Heart right ventricle (tissue), 16 donors: ENCODE measurements around the gene TSC2. TPM values are rescaled to one million over a fixed set of nuclear protein-coding genes. Genes with fewer than 3 reads are reported as not detected.
A peak's percentile ranks its signal among the peaks of the same experiment; 100 is the strongest.
"Not testable (repeated sequence)": the region's sequence is repeated elsewhere in the genome, so short reads cannot be mapped to it uniquely, and the experiment has no call there.

ENCODE experiments used
- ATAC-seq, 8 donors: fragments of 200-7000 bp; cut with Tn5 transposase; one replicate each; pipeline ENCODE4 v1.9.1; 2020; ENCODE audit warnings: mild to moderate bottlenecking in 8 of 8, moderate library complexity in 8 of 8, moderate number of reproducible peaks in 1 of 8
- DNase-seq, 2 donors: peaks; one replicate each; pipeline ENCODE4 v3.0.0-alpha.2; 2020
- H3K27ac ChIP-seq, 10 donors: fragments of 200-600 bp; sonication (generic) in 2 of 10; one replicate each; pipeline versions ENCODE4 v1.5.0 to v1.8.0; 2020 to 2022; ENCODE audit warnings: mild to moderate bottlenecking in 3 of 10
- H3K27me3 ChIP-seq, 7 donors: fragments of 200-600 bp; one replicate each; pipeline ENCODE4 v1.8.0; 2021 to 2022; ENCODE audit warnings: mild to moderate bottlenecking in 2 of 7
- H3K36me3 ChIP-seq, 9 donors: fragments of 200-600 bp; sonication (generic) in 1 of 9; one replicate each; pipeline versions ENCODE4 v1.5.0 to v1.8.0; 2020 to 2022; ENCODE audit warnings: mild to moderate bottlenecking in 2 of 9
- H3K4me1 ChIP-seq, 9 donors: fragments of 200-600 bp; sonication (generic) in 1 of 9; one replicate each; pipeline versions ENCODE4 v1.5.0 to v1.8.0; 2020 to 2022; ENCODE audit warnings: mild to moderate bottlenecking in 4 of 9
- H3K4me3 ChIP-seq, 10 donors: fragments of 200-600 bp; sonication (generic) in 2 of 10; one replicate each; pipeline versions ENCODE4 v1.5.0 to v1.8.0; 2020 to 2022; ENCODE audit warnings: mild to moderate bottlenecking in 7 of 10, moderate library complexity in 2 of 10
- H3K9me3 ChIP-seq, 11 donors: fragments of 200-600 bp in 10 of 11; sonication (generic) in 2 of 11; one replicate each; pipeline versions ENCODE4 v1.5.0 to v1.8.0; 2013 to 2022; ENCODE audit warnings: mild to moderate bottlenecking in 2 of 11, control low read depth in 1 of 11, moderate library complexity in 1 of 11
- WGBS, 2 donors: extraction: QIAGEN DNeasy Blood & Tissue Kit; methylation state at CpG; one replicate each; pipeline ENCODE4 v1.1.7; 2013; ENCODE audit warnings: inconsistent platforms in 1 of 2; 5-methylcytosine and 5-hydroxymethylcytosine counted together
- intact Hi-C, 10 donors: fragments of 100-400 bp; cut with DNase I; formaldehyde crosslinking; loops; one replicate each; pipeline versions ENCODE4 v1.11.1 to v1.14.2; 2022
- polyA plus RNA-seq, 2 donors: library from polyadenylated mRNA; stranded (reverse); fragments of 200-250 nt; gene quantifications; one replicate each; pipeline ENCODE4 v1.2.3, GENCODE V29; 2013
- total RNA-seq, 10 donors: library from RNA; stranded (reverse); fragmentation: NEBNext Ultra II Directional in 3 of 10; extraction: Animal tissue kit (Norgen Biotek cat#: 25700) in 3 of 10; gene quantifications; one replicate each; pipeline versions ENCODE4 v1.2.1 to v1.2.4, GENCODE V29; 2021 to 2023
- donor health status: Arrhythmogenic right ventricular cardiomyopathy.
- donor health status: ischemic (EF 13 %, LVEDD 7.1; RV severe dilation, severe dysfunction).
- donor health status: healthy with polysubstance abuse.
- donor health status: DM: no; HTN: yes; CAD: no.
- donor health status: DM: no; HTN: no; CAD: no.
- donor health status: ischemic (EF 25% LVEDD 6.9; RV normal size, moderate dysfunction).
- donor health status: ischemic (EF 25% LVEDD 5.7; RV mildly dilated, moderate dysfunction).
- donor health status: healthy.
- donor health status: DM: yes; HTN: yes; CAD: no.
- donor health status: Ischemic cardiomyopathy.
- donor health status: ischemic (EF 35%, LVEDD 5.7; RV mildly dilated, moderate dysfunction).
- donor health status: nonischemic (EF 11% LVEDD 7.7; RV severe dilation, severe dysfunction).
- donor health status: DM: yes; HTN: yes; CAD: no.
- donor health status: PGD.
- donor health status: ischemic (EF 29% LVEDD 5.4; RV normal size, mild dysfunction).
- donor health status: nonischemic (EF 23%, LVEDD 6.1; RV moderate dilation, normal function).

TSC2 gene
- total and polyA plus RNA-seq, 12 donors: 28.8 to 87.0 (median 71.5) TPM

DNA sequence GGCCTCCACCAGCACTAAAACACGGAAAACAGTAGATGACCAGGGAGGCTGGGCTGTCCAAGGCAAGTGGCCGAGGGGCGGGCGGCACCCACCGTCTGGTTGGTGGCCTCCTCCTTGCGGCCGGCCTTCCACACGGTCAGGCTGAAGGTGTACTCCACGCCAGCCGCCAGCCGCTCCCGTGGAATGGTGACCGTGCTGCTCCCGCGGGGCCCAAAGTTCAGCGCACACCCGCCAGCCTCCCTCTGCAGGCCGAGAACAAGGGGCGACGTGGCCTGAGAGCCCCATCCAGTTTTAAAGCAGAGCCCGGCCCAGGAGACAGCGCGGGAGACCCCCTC, 60.0 kb downstream of the TSC2 start:
- H3K4me1 ChIP-seq, DNase-seq, H3K4me3 ChIP-seq, H3K27me3 ChIP-seq, H3K27ac ChIP-seq, intact Hi-C loops, H3K9me3 ChIP-seq: not testable (repeated sequence)
- peak in 2 of 8 donors; percentile 5 to 6 for ATAC-seq
- 94 to 96% methylated on average over 23 of the region's 23 CpGs for WGBS, 2 donors
- H3K36me3 ChIP-seq: peaks cover 0 to 86% (median 27%) of the 10 kb centered on the region in 9 donors

DNA sequence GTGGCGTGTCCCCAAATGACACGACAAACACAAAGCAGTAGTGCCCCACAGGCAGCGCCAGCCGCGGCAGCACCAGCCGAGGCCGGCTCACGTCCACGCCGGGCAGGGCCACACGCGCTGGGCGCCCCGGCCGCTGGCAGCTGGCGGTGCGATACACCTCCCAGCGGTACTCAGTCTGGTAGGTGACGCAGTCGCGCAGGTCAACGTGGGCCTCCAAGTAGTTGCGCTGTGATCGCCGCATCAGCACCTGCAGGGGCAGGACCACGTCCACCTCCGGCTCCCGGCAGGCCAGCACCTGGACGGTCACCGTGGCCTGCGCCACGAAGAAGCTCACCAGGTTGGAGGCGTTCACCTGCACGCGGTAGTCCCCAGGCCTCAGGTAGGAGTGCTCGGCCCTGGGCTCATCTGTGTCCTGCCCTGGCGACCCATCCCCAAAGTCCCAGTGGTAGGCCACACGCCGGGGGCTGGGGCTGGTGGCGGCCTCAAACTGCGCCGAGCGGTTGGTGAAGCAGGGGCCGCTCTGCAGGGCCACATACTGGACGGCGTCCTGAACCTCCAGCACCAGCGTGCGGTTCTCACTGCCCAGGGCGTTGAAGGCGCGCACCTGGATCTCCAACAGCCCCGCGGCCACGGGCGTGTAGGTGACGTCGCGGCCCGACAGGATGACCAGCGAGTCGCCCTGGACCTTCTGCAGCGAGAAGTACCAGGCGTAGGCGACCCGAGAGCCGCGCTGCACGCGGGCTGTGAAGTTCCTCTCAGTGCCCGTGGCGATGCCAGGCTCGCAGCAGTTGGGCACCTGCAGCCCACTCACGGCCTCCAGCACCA, 60.9 kb downstream of the TSC2 start:
- H3K4me3 ChIP-seq, intact Hi-C loops, DNase-seq, H3K27ac ChIP-seq, H3K9me3 ChIP-seq, H3K27me3 ChIP-seq, H3K4me1 ChIP-seq: not testable (repeated sequence)
- ATAC-seq: peak in 3 of 8 donors; percentile 16 to 39 (median 23)
- 97 to 98% methylated on average over 72 to 73 of the region's 73 CpGs for WGBS, 2 donors
- H3K36me3 ChIP-seq: peaks cover 0 to 83% (median 24%) of the 10 kb centered on the region in 9 donors

DNA sequence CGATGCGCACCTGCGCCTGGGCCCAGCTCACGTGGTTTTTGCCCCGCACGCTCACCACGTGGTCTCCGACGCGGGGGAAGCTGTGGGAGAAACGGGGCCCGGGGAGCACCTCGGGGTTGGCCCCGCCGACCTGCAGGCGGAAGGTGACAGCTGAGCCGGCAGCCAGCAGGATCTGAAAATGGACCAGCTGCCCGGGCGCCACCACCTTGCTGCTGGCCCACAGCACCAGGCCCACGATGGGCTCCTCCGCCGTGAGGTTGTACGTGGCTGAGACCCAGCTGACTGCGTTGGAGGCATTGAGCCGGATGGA, 61.4 kb downstream of the TSC2 start:
- peak in 2 of 8 donors; percentile 5 to 6 for ATAC-seq
- intact Hi-C loops, H3K4me1 ChIP-seq, H3K27me3 ChIP-seq, H3K4me3 ChIP-seq, H3K9me3 ChIP-seq, H3K27ac ChIP-seq, DNase-seq: not testable (repeated sequence)
- H3K36me3 ChIP-seq: peaks cover 0 to 88% (median 25%) of the 10 kb centered on the region in 9 donors
- WGBS, 2 donors: 94 to 98% methylated on average over 17 to 25 of the region's 25 CpGs

DNA sequence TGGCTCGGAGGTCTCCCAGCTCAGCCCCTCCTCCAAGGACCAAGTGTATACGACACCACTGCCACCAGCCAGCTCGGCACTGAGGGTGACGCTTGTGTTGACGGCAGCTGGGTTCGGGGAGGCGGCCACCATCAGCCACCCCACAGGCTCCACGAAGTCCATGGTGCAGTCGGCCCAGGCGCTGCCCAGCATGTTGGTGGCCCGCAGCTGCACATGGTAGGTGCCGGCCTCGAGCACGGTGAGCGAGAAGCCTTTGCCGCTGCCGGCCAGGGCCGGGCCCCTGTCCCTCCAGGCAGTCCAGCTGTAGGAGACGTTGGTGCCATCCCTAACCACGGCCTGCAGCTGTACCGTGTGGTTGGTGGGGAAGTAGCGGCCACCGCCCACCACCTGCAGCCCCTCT, 62.1 kb downstream of the TSC2 start:
- H3K27ac ChIP-seq, intact Hi-C loops: not testable (repeated sequence)
- WGBS, 2 donors: 88 to 96% methylated on average over 22 to 23 of the region's 23 CpGs

DNA sequence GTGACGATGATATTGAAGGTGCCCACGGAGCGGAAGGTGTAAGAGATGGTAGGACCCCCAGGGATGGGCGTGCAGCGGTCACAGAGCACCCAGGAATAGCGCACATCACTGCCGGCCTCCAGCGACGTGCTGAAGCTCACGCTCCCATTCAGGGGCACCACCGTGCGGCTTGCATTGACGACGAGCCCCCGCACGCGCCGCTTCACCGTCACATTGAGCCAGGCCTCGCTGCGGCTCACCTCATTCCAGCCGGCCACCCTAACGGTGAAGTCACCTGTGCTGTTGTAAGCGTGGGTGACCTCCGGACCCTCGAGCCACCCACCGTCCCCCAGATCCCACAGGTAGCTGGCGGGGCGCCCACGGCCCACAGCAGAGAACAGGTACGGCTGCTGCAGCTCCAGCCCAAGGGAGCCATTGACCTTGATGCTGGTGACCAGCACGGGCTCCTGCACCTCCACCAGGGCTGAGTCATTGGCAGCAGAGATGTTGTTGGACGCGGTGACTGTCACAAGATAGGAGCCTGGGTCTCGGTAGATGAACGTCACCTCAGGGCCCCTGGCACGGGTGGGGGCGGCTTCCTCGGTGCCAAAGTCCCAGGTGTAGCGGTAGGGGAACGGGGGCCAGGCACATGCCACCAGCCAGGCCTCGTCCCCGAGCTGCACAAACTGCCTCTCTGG, 62.7 kb downstream of the TSC2 start:
- H3K4me3 ChIP-seq, H3K27ac ChIP-seq, H3K27me3 ChIP-seq, intact Hi-C loops, H3K9me3 ChIP-seq, H3K4me1 ChIP-seq, DNase-seq: not testable (repeated sequence)
- WGBS, 2 donors: 91% methylated on average over 42 of the region's 43 CpGs
- peak; percentile 10 to 64 (median 51) for ATAC-seq
- H3K36me3 ChIP-seq: peaks cover 0 to 93% (median 28%) of the 10 kb centered on the region in 9 donors

More for the DNA sequence above, 62.1 kb downstream of the TSC2 start:
- not testable (repeated sequence) for H3K4me3 ChIP-seq, DNase-seq, H3K9me3 ChIP-seq, H3K27me3 ChIP-seq, H3K4me1 ChIP-seq
- H3K36me3 ChIP-seq: peaks cover 0 to 95% (median 28%) of the 10 kb centered on the region in 9 donors
- peak in 4 of 8 donors; percentile 12 to 38 (median 14) for ATAC-seq

DNA sequence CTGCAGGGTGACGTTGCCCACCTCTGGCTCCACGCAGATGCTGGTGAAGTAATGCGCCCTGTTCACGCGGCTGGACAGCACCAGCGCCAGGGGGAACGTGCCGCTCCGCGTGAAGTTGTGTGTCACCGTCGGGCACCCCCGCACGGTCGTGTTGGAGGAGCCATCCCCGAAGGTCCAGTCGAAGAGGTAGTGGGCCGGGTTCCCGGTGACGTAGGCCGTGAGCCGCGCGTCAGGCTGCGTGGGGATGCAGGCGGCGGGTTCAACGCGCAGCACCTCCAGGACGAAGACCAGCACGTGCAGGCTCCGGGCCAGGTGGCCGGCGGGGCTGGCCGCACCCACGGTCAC, 63.2 kb downstream of the TSC2 start:
- peak in 5 of 8 donors; percentile 4 to 32 (median 6) for ATAC-seq
- H3K36me3 ChIP-seq: peaks cover 0 to 91% (median 28%) of the 10 kb centered on the region in 9 donors
- H3K27ac ChIP-seq: not testable (repeated sequence)

DNA sequence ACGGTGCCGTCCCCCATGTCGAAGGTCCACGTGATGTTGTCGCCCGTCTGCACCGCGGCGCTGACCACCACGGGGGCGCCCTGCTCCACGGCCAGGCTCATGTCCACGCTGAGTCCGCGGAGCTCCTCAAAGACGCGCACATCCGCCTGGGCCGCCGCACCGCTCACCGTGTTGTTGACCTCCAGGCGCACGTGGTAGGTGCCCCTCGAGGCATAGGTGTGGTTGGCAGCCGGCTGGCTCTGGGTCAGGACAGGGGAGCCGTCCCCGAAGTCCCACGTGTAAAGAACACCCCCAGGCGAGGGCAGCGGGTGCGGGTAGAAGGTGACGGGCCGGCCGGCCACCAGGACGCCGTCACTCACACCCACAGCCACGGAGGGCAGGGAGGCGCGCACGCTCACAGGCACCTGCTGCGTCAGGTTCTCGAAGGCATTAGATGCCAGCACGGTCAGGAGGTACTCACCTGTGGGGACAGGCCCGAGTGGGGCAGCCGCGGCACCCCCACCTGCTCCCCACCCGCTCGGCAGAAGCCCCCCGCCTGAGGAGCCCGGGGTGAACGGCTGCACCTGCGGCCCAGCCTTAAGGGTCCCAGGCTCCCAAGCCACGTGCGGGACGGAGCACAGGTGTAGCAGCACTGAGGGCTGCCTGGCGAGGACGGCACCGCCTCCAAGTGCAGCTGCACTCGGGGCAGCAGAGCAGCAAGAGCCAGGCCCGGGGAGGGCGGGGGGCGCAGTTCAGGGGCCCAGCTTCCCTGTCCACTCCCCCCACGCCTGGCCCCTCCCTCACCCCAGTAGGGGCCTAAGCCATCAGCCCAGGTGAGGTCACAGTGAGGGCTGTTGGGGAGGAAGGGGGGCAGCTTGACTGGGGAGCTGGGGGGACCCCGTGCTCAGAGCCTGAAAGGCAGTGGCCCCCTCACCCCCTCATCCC, 63.9 kb downstream of the TSC2 start:
- ATAC-seq: peak in 6 of 8 donors; percentile 4 to 37 (median 15)
- intact Hi-C loops, H3K4me3 ChIP-seq, H3K4me1 ChIP-seq, H3K27me3 ChIP-seq, H3K27ac ChIP-seq, H3K9me3 ChIP-seq, DNase-seq: not testable (repeated sequence)
- 95% methylated on average over 53 to 61 of the region's 65 CpGs for WGBS, 2 donors
- peaks cover 0 to 86% (median 28%) of the 10 kb centered on the region in 9 donors for H3K36me3 ChIP-seq

More for the DNA sequence above, 63.2 kb downstream of the TSC2 start:
- H3K9me3 ChIP-seq, intact Hi-C loops, H3K27me3 ChIP-seq, H3K4me1 ChIP-seq, DNase-seq, H3K4me3 ChIP-seq: not testable (repeated sequence)
- WGBS, 2 donors: 97 to 98% methylated on average over 36 of the region's 36 CpGs

DNA sequence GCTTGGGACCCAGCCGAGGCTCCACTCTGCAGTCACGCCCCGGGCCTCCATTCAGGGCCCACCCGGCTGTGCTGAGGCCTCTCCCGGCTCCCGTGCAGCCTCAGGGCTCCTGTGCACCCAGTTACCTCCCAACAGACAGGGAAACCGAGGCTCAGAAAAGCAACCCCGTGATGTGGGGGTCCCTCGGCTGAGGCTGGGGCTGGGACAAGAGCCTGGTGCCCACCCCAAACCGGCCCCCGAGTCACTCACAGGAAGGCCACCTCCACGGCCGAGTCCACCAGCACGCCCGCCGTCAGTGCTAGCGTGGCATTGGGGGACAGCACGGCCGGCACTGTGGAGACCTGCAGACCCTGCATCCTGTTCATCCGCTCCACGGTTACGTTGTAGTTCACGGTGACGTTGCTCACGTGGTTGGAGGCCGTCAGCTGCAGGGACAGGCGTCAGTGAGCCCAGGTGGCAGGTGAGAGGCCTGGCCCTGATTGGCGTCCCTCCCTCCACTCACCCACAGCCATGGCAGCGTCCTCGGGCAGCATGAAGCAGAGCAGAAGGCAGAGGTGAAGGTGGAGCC, 64.8 kb downstream of the TSC2 start:
- H3K4me3 ChIP-seq, H3K9me3 ChIP-seq, H3K27me3 ChIP-seq, DNase-seq, ATAC-seq, H3K27ac ChIP-seq, intact Hi-C loops: not testable (repeated sequence)
- H3K36me3 ChIP-seq: peaks cover 0 to 82% (median 23%) of the 10 kb centered on the region in 9 donors
- peaks cover 0 to 13% (median 5%) of the 10 kb centered on the region in 9 donors for H3K4me1 ChIP-seq
- WGBS, 2 donors: 87 to 89% methylated on average over 21 to 30 of the region's 30 CpGs

DNA sequence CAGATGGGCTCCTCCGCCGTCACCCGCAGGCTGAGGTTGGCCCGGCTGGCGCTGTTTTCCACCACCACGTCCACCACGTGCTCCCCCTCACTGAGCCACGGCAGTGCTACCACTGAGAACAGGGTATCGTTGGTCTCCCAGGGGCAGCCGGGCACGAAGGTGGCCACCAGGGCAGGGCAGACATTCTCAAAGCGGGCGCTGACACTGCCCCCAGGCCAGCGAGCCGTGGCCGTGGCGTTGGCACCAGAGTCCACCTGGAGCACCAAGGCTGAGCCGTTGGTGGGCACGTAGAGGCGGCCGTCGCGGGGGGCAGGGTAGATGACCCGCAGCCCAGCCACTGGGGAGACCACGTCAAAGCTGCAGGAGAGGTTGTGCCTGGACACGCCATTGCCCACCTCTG, 66.4 kb downstream of the TSC2 start:
- H3K27me3 ChIP-seq, H3K9me3 ChIP-seq, H3K27ac ChIP-seq, DNase-seq, H3K4me3 ChIP-seq, intact Hi-C loops, ATAC-seq: not testable (repeated sequence)
- 95 to 97% methylated on average over 24 to 26 of the region's 26 CpGs for WGBS, 2 donors
- H3K36me3 ChIP-seq: peaks cover 0 to 66% (median 14%) of the 10 kb centered on the region in 9 donors
- peaks cover 0 to 13% (median 5%) of the 10 kb centered on the region in 9 donors for H3K4me1 ChIP-seq

DNA sequence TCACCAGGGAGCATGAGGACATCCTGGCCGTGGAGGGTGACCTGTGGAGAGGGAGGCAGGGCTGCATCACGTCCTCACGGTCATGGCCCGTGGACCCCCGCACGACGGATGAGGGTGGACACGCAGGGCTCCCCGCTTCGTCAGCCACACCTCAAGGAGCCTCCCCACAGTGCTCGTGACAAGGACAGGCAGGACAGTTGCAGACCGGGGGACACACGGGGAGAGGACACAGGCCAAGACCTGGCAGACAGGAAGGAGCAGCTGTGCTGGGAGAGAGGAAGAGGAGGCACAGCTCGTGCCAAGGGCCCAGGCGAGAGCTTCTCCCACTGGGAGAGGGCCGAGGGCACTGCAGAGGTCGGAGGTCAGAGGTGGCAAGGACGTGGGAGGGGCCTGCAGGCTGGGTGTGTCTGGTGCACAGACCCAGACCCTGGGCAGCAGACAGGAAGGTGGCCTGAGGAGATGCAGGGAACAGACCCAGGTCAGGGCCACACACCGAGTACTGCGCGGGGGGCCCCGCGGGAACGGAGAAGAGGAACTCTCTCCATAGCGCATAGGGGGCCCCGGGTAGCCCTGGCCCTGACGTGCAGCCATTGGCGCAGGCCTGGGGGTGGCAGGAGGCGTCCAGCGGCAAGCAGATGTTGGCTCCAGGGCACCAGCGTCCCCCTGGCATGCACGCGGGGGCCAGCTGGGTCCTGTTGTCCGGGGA, 67.3 kb downstream of the TSC2 start:
- H3K27me3 ChIP-seq, DNase-seq, H3K9me3 ChIP-seq, intact Hi-C loops, H3K4me3 ChIP-seq, H3K27ac ChIP-seq, ATAC-seq: not testable (repeated sequence)
- 85 to 86% methylated on average over 27 to 29 of the region's 34 CpGs for WGBS, 2 donors
- H3K36me3 ChIP-seq: peaks cover 0 to 58% (median 11%) of the 10 kb centered on the region in 9 donors
- peaks cover 0 to 13% (median 5%) of the 10 kb centered on the region in 9 donors for H3K4me1 ChIP-seq
